ENCODE results near the gene AKR1C3. TPM values are rescaled to one million over a fixed set of nuclear protein-coding genes. Genes with fewer than 3 reads are reported as not detected.

The AKR1C3 gene
- total and polyA plus RNA-seq, 2 experiments from 2014 or later, result 7.7 to 8.6 TPM

GRCh38 chr10:5064656-5065055, 29.6 kb upstream of the AKR1C3 start:
- H3K9me3 ChIP-seq (ENCODE audit: low read depth), result no peaks in the 10 kb centered on the region
- no peak overlapping the region for H3K4me3 ChIP-seq
- H3K27me3 ChIP-seq, result no peaks in the 10 kb centered on the region
- no peaks in the 10 kb centered on the region for H3K36me3 ChIP-seq
- H3K4me1 ChIP-seq (ENCODE audit: low read depth), result no peaks in the 10 kb centered on the region
- no peak overlapping the region for H3K27ac ChIP-seq
- no peak for TF ChIP-seq CTCF (IDR thresholded peaks at IDR 0.05; ENCODE audit: low read depth, low read length)
- DNase-seq (ENCODE audit: low read depth in 1 of 2, low spot score in 1 of 2), result no peak

- no peak overlapping the region for H3K4me3 ChIP-seq
- H3K27me3 ChIP-seq, result no peaks in the 10 kb centered on the region
- no peaks in the 10 kb centered on the region for H3K9me3 ChIP-seq (ENCODE audit: low read depth)
- no peak for TF ChIP-seq CTCF (IDR thresholded peaks at IDR 0.05; ENCODE audit: low read depth, low read length)
- peaks cover 16% of the 10 kb centered on the region for H3K4me1 ChIP-seq (ENCODE audit: low read depth)
- H3K27ac ChIP-seq, result no peak overlapping the region
- no peak for DNase-seq (ENCODE audit: low read depth in 1 of 2, low spot score in 1 of 2)
- H3K36me3 ChIP-seq, result no peaks in the 10 kb centered on the region
Measured at GRCh38 chr10:5068274-5068984, 25.8 kb upstream of the AKR1C3 start.

GRCh38 chr10:5070648-5071410, 23.4 kb upstream of the AKR1C3 start:
- no peak overlapping the region for H3K4me3 ChIP-seq
- H3K36me3 ChIP-seq, result no peaks in the 10 kb centered on the region
- TF ChIP-seq CTCF (IDR thresholded peaks at IDR 0.05; ENCODE audit: low read depth, low read length), result no peak
- peak overlapping the region; percentile 66 for H3K27ac ChIP-seq
- H3K9me3 ChIP-seq (ENCODE audit: low read depth), result no peaks in the 10 kb centered on the region
- H3K4me1 ChIP-seq (ENCODE audit: low read depth), result peaks cover 16% of the 10 kb centered on the region
- DNase-seq (ENCODE audit: low read depth in 1 of 2, low spot score in 1 of 2), result peak in 1 of 2 donors; percentile 76
- H3K27me3 ChIP-seq, result no peaks in the 10 kb centered on the region

GRCh38 chr10:5071411-5072198, 22.6 kb upstream of the AKR1C3 start:
- TF ChIP-seq CTCF (IDR thresholded peaks at IDR 0.05; ENCODE audit: low read depth, low read length), result no peak
- peaks cover 16% of the 10 kb centered on the region for H3K4me1 ChIP-seq (ENCODE audit: low read depth)
- H3K27me3 ChIP-seq, result no peaks in the 10 kb centered on the region
- no peaks in the 10 kb centered on the region for H3K9me3 ChIP-seq (ENCODE audit: low read depth)
- H3K4me3 ChIP-seq, result no peak overlapping the region
- peak overlapping the region; percentile 66 for H3K27ac ChIP-seq
- no peaks in the 10 kb centered on the region for H3K36me3 ChIP-seq
- peak; percentile 72 to 99 for DNase-seq (ENCODE audit: low read depth in 1 of 2, low spot score in 1 of 2)

- H3K4me1 ChIP-seq (ENCODE audit: low read depth), result peaks cover 16% of the 10 kb centered on the region
- H3K36me3 ChIP-seq, result no peaks in the 10 kb centered on the region
- H3K4me3 ChIP-seq, result no peak overlapping the region
- no peak overlapping the region for H3K27ac ChIP-seq
- no peak for DNase-seq (ENCODE audit: low read depth in 1 of 2, low spot score in 1 of 2)
- H3K9me3 ChIP-seq (ENCODE audit: low read depth), result no peaks in the 10 kb centered on the region
- no peaks in the 10 kb centered on the region for H3K27me3 ChIP-seq
- no peak for TF ChIP-seq CTCF (IDR thresholded peaks at IDR 0.05; ENCODE audit: low read depth, low read length)
Measured at GRCh38 chr10:5073659-5074058, 20.6 kb upstream of the AKR1C3 start.
